HepG2 (cell line): ENCODE results near the gene PRKCB. TPM values are rescaled to one million over a fixed set of nuclear protein-coding genes. Genes with fewer than 3 reads are reported as not detected.

Experiments
- ATAC-seq: fragments of 200-7000 bp; cut with Tn5 transposase; 3 replicates; pipeline ENCODE4 v1.9.1; 2020; ENCODE audit warnings: mild to moderate bottlenecking, moderate library complexity
- BruUV-seq: library from RNA; stranded (reverse); fragments of 400-500 nt; replicated peaks from 2 replicates; lab custom pipeline; 2021; lab: Mats Ljungman, UMichigan
- CTCF ChIA-PET: fragments of 300-600 bp; formaldehyde crosslinking; extraction: SDS; loops from one replicate; lab custom pipeline; 2021; ENCODE audit warnings: low total read pairs, inconsistent platforms, low intra/inter-chr PET ratio; lab: Yijun Ruan, JAX
- POLR2A ChIA-PET: fragments of 350-600 bp; sonication (Branson Sonifier 250); formaldehyde crosslinking; loops from one replicate; lab custom pipeline; 2020; ENCODE audit warnings: antibody characterized with exemption, inconsistent platforms; lab: Yijun Ruan, JAX
- DNase-seq: peaks from one replicate; pipeline ENCODE4 v3.0.0-alpha.2; 2015; ENCODE audit warnings: low spot score
- FAIRE-seq: peaks from 3 replicates; lab custom pipeline; 2011; peaks lifted over from hg19 to GRCh38; lab: Jason Lieb, UNC
- H2AFZ ChIP-seq: one replicate; pipeline ENCODE4 v1.6.1; 2011; ENCODE audit warnings: low read length, inconsistent platforms
- H3K27ac ChIP-seq: fragments of 300-600 bp; 3 replicates; pipeline ENCODE4 v1.8.0; 2011; ENCODE audit warnings: mixed run types, mild to moderate bottlenecking, mixed read lengths, low read length, inconsistent platforms; ENCODE audit not compliant: insufficient read depth; ENCODE audit errors: extremely low read length
- H3K27me3 ChIP-seq, 2 experiments: fragments of 200-600 bp in 1 of 2; 2 replicates in 1 of 2; 3 replicates in 1 of 2; pipeline versions ENCODE4 v1.6.0 to v1.8.0; 2011; ENCODE audit warnings: low read length in 2 of 2, mild to moderate bottlenecking in 2 of 2, moderate library complexity in 2 of 2, inconsistent platforms in 1 of 2; ENCODE audit not compliant: insufficient read depth in 2 of 2, control insufficient read depth in 1 of 2
- H3K36me3 ChIP-seq, 2 experiments: fragments of 200-600 bp in 1 of 2; replicated peaks in 1 of 2; 2 replicates in 1 of 2; 3 replicates in 1 of 2; pipeline versions ENCODE4 v1.5.1 to v1.8.0; 2011; ENCODE audit warnings: low read length in 2 of 2, inconsistent platforms in 1 of 2; ENCODE audit not compliant: insufficient read depth in 2 of 2, control insufficient read depth in 1 of 2
- H3K4me1 ChIP-seq: 2 replicates; pipeline ENCODE4 v1.5.1; 2012; ENCODE audit warnings: low read length, inconsistent platforms; ENCODE audit not compliant: insufficient read depth
- H3K4me2 ChIP-seq: 2 replicates; pipeline ENCODE4 v1.6.0; 2011; ENCODE audit warnings: low read depth, low read length, inconsistent platforms
- H3K4me3 ChIP-seq, 3 experiments: fragments of 200-600 bp in 1 of 3; sonication (generic), shearing (Covaris generic) in 1 of 3; replicated peaks in 1 of 3; 2 replicates each; pipeline ENCODE4 v1.5.1; 2011 to 2016; ENCODE audit warnings: low read length in 3 of 3, inconsistent platforms in 2 of 3, low read depth in 2 of 3, mild to moderate bottlenecking in 2 of 3, control low read depth in 1 of 3, mixed read lengths in 1 of 3; ENCODE audit not compliant: insufficient read depth in 1 of 3
- H3K79me2 ChIP-seq: one replicate; pipeline ENCODE4 v1.6.1; 2011; ENCODE audit warnings: low read length, inconsistent platforms; ENCODE audit not compliant: insufficient read depth
- H3K9ac ChIP-seq: 2 replicates; pipeline ENCODE4 v1.6.0; 2011; ENCODE audit warnings: mild to moderate bottlenecking, low read depth, low read length, inconsistent platforms; ENCODE audit not compliant: insufficient read depth
- H3K9me3 ChIP-seq: 2 replicates; pipeline ENCODE4 v1.5.1; 2012; ENCODE audit warnings: mild to moderate bottlenecking, low read length
- H4K20me1 ChIP-seq: 2 replicates; pipeline ENCODE4 v1.6.0; 2011; ENCODE audit warnings: inconsistent platforms, mild to moderate bottlenecking, low read length, moderate library complexity; ENCODE audit not compliant: insufficient read depth
- SOX5 ChIP-seq: IDR thresholded peaks from 2 replicates; pipeline ENCODE4 v1.6.1; 2016; ENCODE audit warnings: borderline replicate concordance
- SRSF4 ChIP-seq: fragments of 200-400 bp; formaldehyde crosslinking; IDR thresholded peaks from one replicate; pipeline ENCODE4 v1.6.1; 2018; ENCODE audit warnings: mild to moderate bottlenecking, low read depth, low read length, moderate library complexity; ENCODE audit not compliant: poor library complexity, severe bottlenecking
- SUZ12 ChIP-seq: fragments of 150-350 bp; IDR thresholded peaks from 2 replicates; pipeline ENCODE4 v1.6.1; 2014; ENCODE audit warnings: low read depth, low read length
- ZBTB44 ChIP-seq: sonication (generic); formaldehyde crosslinking; IDR thresholded peaks from 2 replicates; pipeline ENCODE4 v1.4.0; 2020; ENCODE audit warnings: missing genetic modification reagents
- ZNF432 ChIP-seq: sonication (generic); formaldehyde crosslinking; IDR thresholded peaks from 2 replicates; pipeline ENCODE4 v1.5.0; 2020; ENCODE audit warnings: missing genetic modification reagents, mild to moderate bottlenecking, borderline replicate concordance
- ZNF557 ChIP-seq: sonication (generic); formaldehyde crosslinking; IDR thresholded peaks from 2 replicates; pipeline ENCODE4 v1.4.0; 2020; ENCODE audit warnings: missing genetic modification reagents
- ZNF710 ChIP-seq: sonication (generic); formaldehyde crosslinking; IDR thresholded peaks from 2 replicates; pipeline ENCODE4 v1.5.0; 2020; ENCODE audit warnings: mild to moderate bottlenecking, missing genetic modification reagents, borderline replicate concordance
- ZNF761 ChIP-seq: sonication (generic); formaldehyde crosslinking; conservative IDR thresholded peaks from 2 replicates; pipeline ENCODE4 v1.4.0; 2020; ENCODE audit warnings: mild to moderate bottlenecking, missing genetic modification reagents
- WGBS: methylation state at CpG from one replicate; pipeline ENCODE4 v1.1.6; 2017; ENCODE audit warnings: low lambda C conversion rate; 5-methylcytosine and 5-hydroxymethylcytosine counted together
- in situ Hi-C: cut with HindIII; loops from 2 replicates; pipeline ENCODE4 v1.10.0; 2017; ENCODE audit warnings: low pct_unique_long_range_greater_than_20kb; ENCODE audit not compliant: extremely low pct_ligation_motif_present
- intact Hi-C: fragments of 100-400 bp; cut with micrococcal nuclease; formaldehyde crosslinking; loops from one replicate; pipeline ENCODE4 v1.10.0; 2022; ENCODE audit not compliant: unreplicated experiment
- polyA plus RNA-seq, 8 experiments: library from polyadenylated mRNA; depleted of rRNA in 3 of 8; stranded (reverse) in 7 of 8; unstranded in 1 of 8; fragments of >200 nt; fragmentation: Illumina TruSeq in 4 of 8; extraction: Trizol in 4 of 8; gene quantifications; 2 replicates each; pipeline versions ENCODE4 v1.2.1 to v1.2.3, GENCODE V29; 2011 to 2016; ENCODE audit warnings: low read depth in 4 of 8, missing spikeins in 1 of 8, mixed read lengths in 1 of 8; ENCODE audit not compliant: insufficient read depth in 1 of 8
- total RNA-seq, 5 experiments: library from RNA; depleted of rRNA; stranded (reverse); fragments of >200 nt; fragmentation: Illumina TruSeq; extraction: Trizol; gene quantifications; 2 replicates each; pipeline ENCODE4 v1.2.3, GENCODE V29; 2016; ENCODE audit warnings: low read depth in 1 of 5

The PRKCB gene
- total and polyA plus RNA-seq, 2 of the 13 experiments (the other 11 are each of a cell fraction or from before 2014, with no cell fraction given) = 0.01 TPM; not detected in 1

GRCh38 chr16:24189941-24190340 is 354.2 kb downstream of the PRKCB start:
- no peaks in the 10 kb centered on the region for H3K9me3 ChIP-seq
- WGBS = 22% methylated on average over 3 of the region's 3 CpGs
- H3K4me2 ChIP-seq = no peak overlapping the region

More at GRCh38 chr16:24189941-24190340, 354.2 kb downstream of the PRKCB start:
- H3K36me3 ChIP-seq = no peaks in the 10 kb centered on the region
- H3K4me3 ChIP-seq = no peak overlapping the region
- ATAC-seq (no peak), FAIRE-seq (no peak), DNase-seq (no peak)
- in situ Hi-C loops = no loop called here
- ChIA-PET POLR2A (no interaction called here), CTCF (no interaction called here)
- no peak overlapping the region for H2AFZ ChIP-seq
- intact Hi-C loops = no loop called here
- no peaks in the 10 kb centered on the region for H4K20me1 ChIP-seq
- 0 out of 5 replicates have a peak, but pooled peaks cover 0 to 2% of the 10 kb centered on the region in 2 experiments for H3K27me3 ChIP-seq
- H3K9ac ChIP-seq = no peak overlapping the region
- BruUV-seq = no TSS peak
- TF ChIP-seq ZNF710 (no peak), ZNF761 (no peak), ZBTB44 (CRISPR knock-in tag) (no peak), SRSF4 (no peak), SUZ12 (no peak), ZNF432 (no peak), ZNF557 (CRISPR knock-in tag) (no peak), SOX5 (CRISPR knock-in tag) (no peak)
- no peaks in the 10 kb centered on the region for H3K4me1 ChIP-seq
- no peak overlapping the region for H3K27ac ChIP-seq
- H3K79me2 ChIP-seq = no peaks in the 10 kb centered on the region
